Urothelium cell line (cell line): ENCODE measurements around the gene IGFBP3.
A peak's percentile ranks its signal among the peaks of the same experiment; 100 is the strongest.

Source experiments
- DNase-seq: peaks from one replicate; pipeline ENCODE4 v3.0.0; 2011; ENCODE audit warnings: low spot score, mixed read lengths
- FAIRE-seq: peaks from 2 replicates; lab custom pipeline; 2011; peaks lifted over from hg19 to GRCh38; lab: Jason Lieb, UNC

Gene IGFBP3

GRCh38 chr7:45876519-45876918 lies 44.6 kb downstream of the IGFBP3 start:
- DNase-seq (no peak), FAIRE-seq (no peak)

GRCh38 chr7:45874408-45875131 lies 46.5 kb downstream of the IGFBP3 start:
- peak; percentile 82 for FAIRE-seq
- DNase-seq: peak; percentile 29

GRCh38 chr7:45873355-45873754 lies 47.7 kb downstream of the IGFBP3 start:
- DNase-seq (no peak), FAIRE-seq (peak; percentile 37)

- no peak for DNase-seq
These were observed 48.1 kb downstream of the IGFBP3 start, which contains the start of gene CCDC201 for GRCh38 chr7:45873035-45873354. TSS of gene CCDC201 (minus strand) at chr7:45873082. CDS start at chr7:45873007, 75 bp downstream.

GRCh38 chr7:45872116-45873034 lies 48.7 kb downstream of the IGFBP3 start:
- DNase-seq (no peak), FAIRE-seq (peak; percentile 44)

More at GRCh38 chr7:45873035-45873354, 48.1 kb downstream of the IGFBP3 start, which contains the start of gene CCDC201:
- no peak for FAIRE-seq

- FAIRE-seq (no peak), DNase-seq (no peak)
These were observed 51.6 kb downstream of the IGFBP3 start for GRCh38 chr7:45869426-45869825.

- FAIRE-seq: no peak
These were observed 53.6 kb downstream of the IGFBP3 start for GRCh38 chr7:45867471-45867870.

GRCh38 chr7:45865594-45866410 lies 55.3 kb downstream of the IGFBP3 start:
- FAIRE-seq: no peak
- DNase-seq: no peak

More at GRCh38 chr7:45867471-45867870, 53.6 kb downstream of the IGFBP3 start:
- DNase-seq: no peak

- FAIRE-seq (no peak), DNase-seq (no peak)
These were observed 57.4 kb downstream of the IGFBP3 start for GRCh38 chr7:45863715-45864114.
